Astrocyte (in vitro differentiated cells and primary cell): ENCODE measurements around the gene OPN1LW. TPM values are rescaled to one million over a fixed set of nuclear protein-coding genes. Genes with fewer than 3 reads are reported as not detected.

ENCODE experiments used
- DNase-seq: peaks from one replicate; pipeline ENCODE4 v3.0.0-alpha.2; 2010; ENCODE audit warnings: low read depth
- FAIRE-seq: peaks from 2 replicates; lab custom pipeline; 2011; peaks lifted over from hg19 to GRCh38; lab: Jason Lieb, UNC
- H2AFZ ChIP-seq: 2 replicates; pipeline ENCODE4 v1.6.0; 2012; ENCODE audit warnings: low read depth, low read length, inconsistent platforms
- H3K27ac ChIP-seq: 2 replicates; pipeline ENCODE4 v1.5.1; 2011; ENCODE audit warnings: low read depth, low read length, inconsistent platforms
- H3K27me3 ChIP-seq: 2 replicates; pipeline ENCODE4 v1.6.0; 2011; ENCODE audit warnings: low read length, inconsistent platforms; ENCODE audit not compliant: insufficient read depth
- H3K36me3 ChIP-seq: 2 replicates; pipeline ENCODE4 v1.5.1; 2011; ENCODE audit warnings: low read length, inconsistent platforms; ENCODE audit not compliant: insufficient read depth
- H3K4me1 ChIP-seq: 2 replicates; pipeline ENCODE4 v1.5.1; 2011; ENCODE audit warnings: low read length, inconsistent platforms; ENCODE audit not compliant: insufficient read depth
- H3K4me2 ChIP-seq: 2 replicates; pipeline ENCODE4 v1.6.0; 2012; ENCODE audit warnings: low read length, inconsistent platforms
- H3K4me3 ChIP-seq: 2 replicates; pipeline ENCODE4 v1.5.1; 2011; ENCODE audit warnings: low read depth, mild to moderate bottlenecking, low read length, inconsistent platforms; ENCODE audit not compliant: insufficient read depth
- H3K79me2 ChIP-seq: 2 replicates; pipeline ENCODE4 v1.6.0; 2012; ENCODE audit warnings: mild to moderate bottlenecking, low read length, inconsistent platforms; ENCODE audit not compliant: insufficient read depth
- H3K9ac ChIP-seq: 2 replicates; pipeline ENCODE4 v1.6.0; 2012; ENCODE audit warnings: mild to moderate bottlenecking, low read length, inconsistent platforms
- H3K9me3 ChIP-seq: 2 replicates; pipeline ENCODE4 v1.5.1; 2012; ENCODE audit warnings: low read depth, mild to moderate bottlenecking, low read length, inconsistent platforms; ENCODE audit not compliant: insufficient read depth
- H4K20me1 ChIP-seq: 2 replicates; pipeline ENCODE4 v1.6.0; 2012; ENCODE audit warnings: low read length, inconsistent platforms; ENCODE audit not compliant: insufficient read depth
- H3K27ac Mint-ChIP-seq: one replicate; pipeline ENCODE4 v1.8.0; 2021; ENCODE audit warnings: mild to moderate bottlenecking, mixed read lengths; ENCODE audit not compliant: unreplicated experiment
- H3K27me3 Mint-ChIP-seq: one replicate; pipeline ENCODE4 v1.8.0; 2021; ENCODE audit warnings: low read depth, mixed read lengths; ENCODE audit not compliant: unreplicated experiment
- H3K36me3 Mint-ChIP-seq: one replicate; pipeline ENCODE4 v1.8.0; 2021; ENCODE audit warnings: low read depth, mixed read lengths; ENCODE audit not compliant: unreplicated experiment
- H3K4me1 Mint-ChIP-seq: one replicate; pipeline ENCODE4 v1.8.0; 2021; ENCODE audit warnings: low read depth, mixed read lengths; ENCODE audit not compliant: unreplicated experiment
- H3K4me3 Mint-ChIP-seq: one replicate; pipeline ENCODE4 v1.8.0; 2021; ENCODE audit warnings: mild to moderate bottlenecking, moderate library complexity, mixed read lengths; ENCODE audit not compliant: unreplicated experiment
- H3K9me3 Mint-ChIP-seq: one replicate; pipeline ENCODE4 v1.8.0; 2021; ENCODE audit warnings: mild to moderate bottlenecking, mixed read lengths; ENCODE audit not compliant: unreplicated experiment
- EZH2 ChIP-seq: IDR thresholded peaks from 2 replicates; pipeline ENCODE4 v1.6.1; 2012; ENCODE audit warnings: mild to moderate bottlenecking, low read length, inconsistent platforms; ENCODE audit not compliant: insufficient read depth
- total RNA-seq: library from RNA; stranded (reverse); gene quantifications from 2 replicates; pipeline ENCODE4 v1.2.1, GENCODE V29; 2021
- TF ChIP-seq, protein P1 (sequence below): IDR thresholded peaks from 2 replicates; pipeline ENCODE4 v1.5.1; 2011; ENCODE audit warnings: low read depth, mild to moderate bottlenecking, inconsistent platforms, low read length, moderate library complexity; ENCODE audit not compliant: insufficient read depth

OPN1LW gene
- total RNA-seq, 1 donor from 2014 or later, result not detected

DNA sequence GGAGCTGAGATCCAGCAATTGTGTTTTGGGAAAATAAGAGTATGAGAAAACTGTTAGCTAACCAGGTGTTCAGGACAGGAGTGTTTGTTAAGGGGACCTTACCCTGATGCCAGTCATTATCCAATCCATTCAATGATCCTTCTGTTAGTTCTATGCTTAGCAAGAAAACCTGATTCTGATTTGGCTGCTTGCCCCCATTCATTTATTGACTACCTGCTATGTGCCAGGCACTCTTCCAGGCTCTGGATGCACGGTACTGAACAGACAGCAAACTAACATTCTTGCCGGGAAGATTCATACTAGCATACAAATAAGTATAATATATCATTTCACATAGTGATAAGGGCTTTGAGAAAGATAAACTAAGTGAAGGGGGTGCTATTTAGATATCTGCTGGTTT is 45.5 kb upstream of the OPN1LW start:
- FAIRE-seq (no peak), DNase-seq (no peak)
- Histone ChIP-seq H3K4me1 (peaks cover 19% of the 10 kb centered on the region), H3K27ac (no peak overlapping the region), H3K4me3 (no peak overlapping the region), H3K27me3 (no peaks in the 10 kb centered on the region), H3K79me2 (peaks cover 33% of the 10 kb centered on the region), H3K9ac (no peak overlapping the region), H2AFZ (no peak overlapping the region), H4K20me1 (peaks cover 32% of the 10 kb centered on the region), H3K4me2 (peak overlapping the region; percentile 85), H3K36me3 (no peaks in the 10 kb centered on the region), H3K9me3 (no peaks in the 10 kb centered on the region)
- Mint-ChIP-seq H3K9me3 (no peaks in the 10 kb centered on the region), H3K4me3 (no peak overlapping the region), H3K27ac (peak overlapping the region; percentile 47), H3K4me1 (peaks cover 9% of the 10 kb centered on the region), H3K36me3 (no peaks in the 10 kb centered on the region), H3K27me3 (peaks cover 2% of the 10 kb centered on the region)
- TF ChIP-seq, protein P1, sequence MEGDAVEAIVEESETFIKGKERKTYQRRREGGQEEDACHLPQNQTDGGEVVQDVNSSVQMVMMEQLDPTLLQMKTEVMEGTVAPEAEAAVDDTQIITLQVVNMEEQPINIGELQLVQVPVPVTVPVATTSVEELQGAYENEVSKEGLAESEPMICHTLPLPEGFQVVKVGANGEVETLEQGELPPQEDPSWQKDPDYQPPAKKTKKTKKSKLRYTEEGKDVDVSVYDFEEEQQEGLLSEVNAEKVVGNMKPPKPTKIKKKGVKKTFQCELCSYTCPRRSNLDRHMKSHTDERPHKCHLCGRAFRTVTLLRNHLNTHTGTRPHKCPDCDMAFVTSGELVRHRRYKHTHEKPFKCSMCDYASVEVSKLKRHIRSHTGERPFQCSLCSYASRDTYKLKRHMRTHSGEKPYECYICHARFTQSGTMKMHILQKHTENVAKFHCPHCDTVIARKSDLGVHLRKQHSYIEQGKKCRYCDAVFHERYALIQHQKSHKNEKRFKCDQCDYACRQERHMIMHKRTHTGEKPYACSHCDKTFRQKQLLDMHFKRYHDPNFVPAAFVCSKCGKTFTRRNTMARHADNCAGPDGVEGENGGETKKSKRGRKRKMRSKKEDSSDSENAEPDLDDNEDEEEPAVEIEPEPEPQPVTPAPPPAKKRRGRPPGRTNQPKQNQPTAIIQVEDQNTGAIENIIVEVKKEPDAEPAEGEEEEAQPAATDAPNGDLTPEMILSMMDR, result no peak
- no peak for TF ChIP-seq EZH2

DNA sequence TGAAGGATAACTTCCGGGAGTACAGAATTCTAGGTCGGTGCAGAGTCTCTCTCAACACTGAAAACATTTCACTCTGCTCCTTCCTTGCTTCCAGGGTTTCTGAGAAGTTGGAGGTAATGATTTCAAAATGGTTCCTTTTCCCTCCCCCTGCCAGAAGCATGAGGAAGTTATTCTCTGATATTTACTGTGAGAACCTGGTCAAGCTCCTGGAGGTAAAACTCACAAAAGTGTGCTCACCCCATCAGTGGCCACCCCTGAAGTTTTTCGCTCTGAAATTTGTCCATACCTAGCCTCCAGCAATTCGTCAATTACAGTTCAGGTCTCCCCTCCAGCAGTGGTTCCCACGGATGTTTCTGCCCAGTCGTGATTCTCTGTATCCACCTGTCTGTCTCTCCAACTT is 30.3 kb upstream of the OPN1LW start:
- FAIRE-seq, result no peak

DNA sequence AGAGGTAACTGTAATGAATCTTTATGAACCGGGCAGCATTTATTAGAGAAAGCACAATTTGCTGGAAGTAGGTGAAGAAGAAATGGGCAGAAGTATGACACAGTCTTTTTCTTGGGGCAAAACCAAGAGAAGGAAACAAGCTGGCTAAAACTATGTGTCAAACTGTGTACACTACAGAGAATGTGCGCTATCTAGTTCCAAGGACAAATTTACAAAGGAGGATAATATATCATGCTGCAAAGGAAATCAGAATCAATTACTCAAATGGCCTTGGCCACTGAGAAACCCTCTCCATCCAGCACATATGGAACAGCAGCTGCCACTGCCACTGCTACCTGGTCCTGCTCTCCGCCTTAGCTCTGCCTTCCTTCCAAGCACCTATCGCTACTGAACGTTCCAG is 29.4 kb upstream of the OPN1LW start:
- H3K4me3 ChIP-seq, result no peak overlapping the region
- DNase-seq, result no peak
- Mint-ChIP-seq H3K27ac (no peak overlapping the region), H3K4me3 (no peak overlapping the region), H3K4me1 (no peaks in the 10 kb centered on the region), H3K36me3 (no peaks in the 10 kb centered on the region), H3K9me3 (no peaks in the 10 kb centered on the region), H3K27me3 (peaks cover 15% of the 10 kb centered on the region)
- H2AFZ ChIP-seq, result no peak overlapping the region
- no peaks in the 10 kb centered on the region for H4K20me1 ChIP-seq
- no peaks in the 10 kb centered on the region for H3K4me1 ChIP-seq
- H3K36me3 ChIP-seq, result no peaks in the 10 kb centered on the region
- H3K27ac ChIP-seq, result no peak overlapping the region
- FAIRE-seq, result no peak
- TF ChIP-seq EZH2, result no peak
- TF ChIP-seq, protein P1, result no peak
- H3K79me2 ChIP-seq, result no peaks in the 10 kb centered on the region
- H3K9me3 ChIP-seq, result no peaks in the 10 kb centered on the region
- H3K4me2 ChIP-seq, result no peak overlapping the region
- H3K9ac ChIP-seq, result no peak overlapping the region
- no peaks in the 10 kb centered on the region for H3K27me3 ChIP-seq

More for the DNA sequence above, 30.3 kb upstream of the OPN1LW start:
- no peak overlapping the region for H3K4me2 ChIP-seq
- H3K27me3 ChIP-seq, result no peaks in the 10 kb centered on the region
- Mint-ChIP-seq H3K4me3 (no peak overlapping the region), H3K9me3 (no peaks in the 10 kb centered on the region), H3K27ac (no peak overlapping the region), H3K27me3 (peaks cover 15% of the 10 kb centered on the region), H3K4me1 (no peaks in the 10 kb centered on the region), H3K36me3 (no peaks in the 10 kb centered on the region)
- H3K4me1 ChIP-seq, result no peaks in the 10 kb centered on the region
- H3K27ac ChIP-seq, result no peak overlapping the region
- H4K20me1 ChIP-seq, result no peaks in the 10 kb centered on the region
- no peak for DNase-seq
- H3K79me2 ChIP-seq, result no peaks in the 10 kb centered on the region
- H3K4me3 ChIP-seq, result no peak overlapping the region
- H2AFZ ChIP-seq, result no peak overlapping the region
- no peaks in the 10 kb centered on the region for H3K36me3 ChIP-seq
- no peaks in the 10 kb centered on the region for H3K9me3 ChIP-seq
- H3K9ac ChIP-seq, result no peak overlapping the region
- TF ChIP-seq, protein P1, result no peak
- TF ChIP-seq EZH2, result no peak
